ENCODE data around the gene MRPL16. TPM values are rescaled to one million over a fixed set of nuclear protein-coding genes. Genes with fewer than 3 reads are reported as not detected.

Gene MRPL16
- total and polyA plus RNA-seq, 2 experiments from 2014 or later, result 77.4 to 176 TPM

DNA sequence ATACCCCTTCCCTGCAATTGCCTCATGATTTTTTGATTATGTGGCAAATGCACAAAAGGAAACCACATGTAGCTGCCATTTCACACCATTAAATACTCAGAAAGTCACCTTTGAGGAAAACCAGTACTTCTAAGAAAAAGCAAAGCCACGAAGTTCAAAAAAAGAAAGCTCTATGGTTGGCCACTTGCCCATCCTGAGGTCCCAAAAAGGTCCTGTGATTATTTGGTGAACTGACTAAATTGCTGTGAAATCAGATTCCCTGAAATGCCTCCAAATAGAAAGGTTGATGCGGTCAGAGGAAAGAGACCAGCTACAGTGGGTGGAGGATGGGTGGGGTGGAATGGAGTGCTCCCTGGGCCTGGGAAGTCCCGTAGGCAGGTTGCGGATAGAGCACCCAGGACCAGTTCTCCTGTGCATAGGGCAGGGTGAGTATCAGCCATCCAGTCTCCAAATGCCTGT lies 26.9 kb downstream of the MRPL16 start:
- Mint-ChIP-seq H3K4me3 (no peak overlapping the region), H3K4me1 (no peaks in the 10 kb centered on the region), H3K36me3 (ENCODE audit: low read depth) (peaks cover 52% of the 10 kb centered on the region), H3K27me3 (ENCODE audit: insufficient read depth, low read depth, poor library complexity) (peaks cover 5% of the 10 kb centered on the region), H3K27ac (no peak overlapping the region), H3K9me3 (peaks cover 10% of the 10 kb centered on the region; the same call in 2 of the 3 replicates)
- Histone ChIP-seq H3K36me3 (ENCODE audit: insufficient read depth) (peaks cover 11% of the 10 kb centered on the region; the same call in 1 of the 2 replicates), H3K4me2 (no peak overlapping the region), H3F3A (replicated peaks; ENCODE audit: low read depth) (no peaks in the 10 kb centered on the region), H3K79me2 (replicated peaks; ENCODE audit: insufficient read depth) (peaks cover 4% of the 10 kb centered on the region; the same call in 1 of the 2 replicates), H3K27ac (ENCODE audit: low read depth) (no peak overlapping the region), H3K4me3 (no peak overlapping the region), H4K20me1 (replicated peaks; ENCODE audit: insufficient read depth) (peaks cover 7% of the 10 kb centered on the region; the same call in 1 of the 2 replicates), H3K9me2 (ENCODE audit: insufficient read depth) (peaks cover 5% of the 10 kb centered on the region; the same call in 1 of the 2 replicates), H2AFZ (no peak overlapping the region), H3K4me1 (ENCODE audit: insufficient read depth) (no peaks in the 10 kb centered on the region), H3K27me3 (ENCODE audit: insufficient read depth) (no peaks in the 10 kb centered on the region)
- DNase-seq (ENCODE audit: low spot score) (no peak), ATAC-seq (no peak)
- TF ChIP-seq, protein P1, sequence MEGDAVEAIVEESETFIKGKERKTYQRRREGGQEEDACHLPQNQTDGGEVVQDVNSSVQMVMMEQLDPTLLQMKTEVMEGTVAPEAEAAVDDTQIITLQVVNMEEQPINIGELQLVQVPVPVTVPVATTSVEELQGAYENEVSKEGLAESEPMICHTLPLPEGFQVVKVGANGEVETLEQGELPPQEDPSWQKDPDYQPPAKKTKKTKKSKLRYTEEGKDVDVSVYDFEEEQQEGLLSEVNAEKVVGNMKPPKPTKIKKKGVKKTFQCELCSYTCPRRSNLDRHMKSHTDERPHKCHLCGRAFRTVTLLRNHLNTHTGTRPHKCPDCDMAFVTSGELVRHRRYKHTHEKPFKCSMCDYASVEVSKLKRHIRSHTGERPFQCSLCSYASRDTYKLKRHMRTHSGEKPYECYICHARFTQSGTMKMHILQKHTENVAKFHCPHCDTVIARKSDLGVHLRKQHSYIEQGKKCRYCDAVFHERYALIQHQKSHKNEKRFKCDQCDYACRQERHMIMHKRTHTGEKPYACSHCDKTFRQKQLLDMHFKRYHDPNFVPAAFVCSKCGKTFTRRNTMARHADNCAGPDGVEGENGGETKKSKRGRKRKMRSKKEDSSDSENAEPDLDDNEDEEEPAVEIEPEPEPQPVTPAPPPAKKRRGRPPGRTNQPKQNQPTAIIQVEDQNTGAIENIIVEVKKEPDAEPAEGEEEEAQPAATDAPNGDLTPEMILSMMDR (conservative IDR thresholded peaks at IDR 0.05; ENCODE audit: low read depth in 2 of 2), result no peak
- no peak for TF ChIP-seq NANOG (IDR thresholded peaks at IDR 0.05; ENCODE audit: borderline replicate concordance)
- no peak for TF ChIP-seq POLR2AphosphoS5 (IDR thresholded peaks at IDR 0.05; ENCODE audit: low read depth)
- no peak for TF ChIP-seq STAT1 (IDR thresholded peaks at IDR 0.05; ENCODE audit: unreplicated experiment)
- TF ChIP-seq, protein P2, sequence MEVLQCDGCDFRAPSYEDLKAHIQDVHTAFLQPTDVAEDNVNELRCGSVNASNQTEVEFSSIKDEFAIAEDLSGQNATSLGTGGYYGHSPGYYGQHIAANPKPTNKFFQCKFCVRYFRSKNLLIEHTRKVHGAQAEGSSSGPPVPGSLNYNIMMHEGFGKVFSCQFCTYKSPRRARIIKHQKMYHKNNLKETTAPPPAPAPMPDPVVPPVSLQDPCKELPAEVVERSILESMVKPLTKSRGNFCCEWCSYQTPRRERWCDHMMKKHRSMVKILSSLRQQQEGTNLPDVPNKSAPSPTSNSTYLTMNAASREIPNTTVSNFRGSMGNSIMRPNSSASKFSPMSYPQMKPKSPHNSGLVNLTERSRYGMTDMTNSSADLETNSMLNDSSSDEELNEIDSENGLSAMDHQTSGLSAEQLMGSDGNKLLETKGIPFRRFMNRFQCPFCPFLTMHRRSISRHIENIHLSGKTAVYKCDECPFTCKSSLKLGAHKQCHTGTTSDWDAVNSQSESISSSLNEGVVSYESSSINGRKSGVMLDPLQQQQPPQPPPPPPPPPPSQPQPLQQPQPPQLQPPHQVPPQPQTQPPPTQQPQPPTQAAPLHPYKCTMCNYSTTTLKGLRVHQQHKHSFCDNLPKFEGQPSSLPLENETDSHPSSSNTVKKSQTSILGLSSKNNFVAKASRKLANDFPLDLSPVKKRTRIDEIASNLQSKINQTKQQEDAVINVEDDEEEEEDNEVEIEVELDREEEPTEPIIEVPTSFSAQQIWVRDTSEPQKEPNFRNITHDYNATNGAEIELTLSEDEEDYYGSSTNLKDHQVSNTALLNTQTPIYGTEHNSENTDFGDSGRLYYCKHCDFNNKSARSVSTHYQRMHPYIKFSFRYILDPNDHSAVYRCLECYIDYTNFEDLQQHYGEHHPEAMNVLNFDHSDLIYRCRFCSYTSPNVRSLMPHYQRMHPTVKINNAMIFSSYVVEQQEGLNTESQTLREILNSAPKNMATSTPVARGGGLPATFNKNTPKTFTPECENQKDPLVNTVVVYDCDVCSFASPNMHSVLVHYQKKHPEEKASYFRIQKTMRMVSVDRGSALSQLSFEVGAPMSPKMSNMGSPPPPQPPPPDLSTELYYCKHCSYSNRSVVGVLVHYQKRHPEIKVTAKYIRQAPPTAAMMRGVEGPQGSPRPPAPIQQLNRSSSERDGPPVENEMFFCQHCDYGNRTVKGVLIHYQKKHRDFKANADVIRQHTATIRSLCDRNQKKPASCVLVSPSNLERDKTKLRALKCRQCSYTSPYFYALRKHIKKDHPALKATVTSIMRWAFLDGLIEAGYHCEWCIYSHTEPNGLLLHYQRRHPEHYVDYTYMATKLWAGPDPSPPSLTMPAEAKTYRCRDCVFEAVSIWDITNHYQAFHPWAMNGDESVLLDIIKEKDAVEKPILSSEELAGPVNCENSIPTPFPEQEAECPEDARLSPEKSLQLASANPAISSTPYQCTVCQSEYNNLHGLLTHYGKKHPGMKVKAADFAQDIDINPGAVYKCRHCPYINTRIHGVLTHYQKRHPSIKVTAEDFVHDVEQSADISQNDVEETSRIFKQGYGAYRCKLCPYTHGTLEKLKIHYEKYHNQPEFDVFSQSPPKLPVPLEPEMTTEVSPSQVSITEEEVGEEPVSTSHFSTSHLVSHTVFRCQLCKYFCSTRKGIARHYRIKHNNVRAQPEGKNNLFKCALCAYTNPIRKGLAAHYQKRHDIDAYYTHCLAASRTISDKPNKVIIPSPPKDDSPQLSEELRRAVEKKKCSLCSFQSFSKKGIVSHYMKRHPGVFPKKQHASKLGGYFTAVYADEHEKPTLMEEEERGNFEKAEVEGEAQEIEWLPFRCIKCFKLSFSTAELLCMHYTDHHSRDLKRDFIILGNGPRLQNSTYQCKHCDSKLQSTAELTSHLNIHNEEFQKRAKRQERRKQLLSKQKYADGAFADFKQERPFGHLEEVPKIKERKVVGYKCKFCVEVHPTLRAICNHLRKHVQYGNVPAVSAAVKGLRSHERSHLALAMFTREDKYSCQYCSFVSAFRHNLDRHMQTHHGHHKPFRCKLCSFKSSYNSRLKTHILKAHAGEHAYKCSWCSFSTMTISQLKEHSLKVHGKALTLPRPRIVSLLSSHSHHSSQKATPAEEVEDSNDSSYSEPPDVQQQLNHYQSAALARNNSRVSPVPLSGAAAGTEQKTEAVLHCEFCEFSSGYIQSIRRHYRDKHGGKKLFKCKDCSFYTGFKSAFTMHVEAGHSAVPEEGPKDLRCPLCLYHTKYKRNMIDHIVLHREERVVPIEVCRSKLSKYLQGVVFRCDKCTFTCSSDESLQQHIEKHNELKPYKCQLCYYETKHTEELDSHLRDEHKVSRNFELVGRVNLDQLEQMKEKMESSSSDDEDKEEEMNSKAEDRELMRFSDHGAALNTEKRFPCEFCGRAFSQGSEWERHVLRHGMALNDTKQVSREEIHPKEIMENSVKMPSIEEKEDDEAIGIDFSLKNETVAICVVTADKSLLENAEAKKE (CRISPR knock-in tag; IDR thresholded peaks at IDR 0.05), result no peak

All from GM23338 (cell line).